Activated T-helper 17 cell treated with anti-CD3 and anti-CD28 coated beads, Interleukin-2, amount 50 U/mL, for 72 hours (primary cell): ENCODE results near the gene RALGAPA2. TPM values are rescaled to one million over a fixed set of nuclear protein-coding genes. Genes with fewer than 3 reads are reported as not detected.

Experiments used
- ATAC-seq: fragments of 150-1000 bp; cut with Tn5 transposase; replicated peaks from 2 replicates; pipeline ENCODE4 v1.10.0; 2021; ENCODE audit warnings: mild to moderate bottlenecking, moderate library complexity
- H3K27ac Mint-ChIP-seq: one replicate; pipeline ENCODE4 v1.8.0; 2022; ENCODE audit warnings: mixed read lengths
- H3K27me3 Mint-ChIP-seq: one replicate; pipeline ENCODE4 v1.8.0; 2022; ENCODE audit warnings: mixed read lengths
- H3K36me3 Mint-ChIP-seq: one replicate; pipeline ENCODE4 v1.8.0; 2022; ENCODE audit warnings: low read depth, mild to moderate bottlenecking, mixed read lengths
- H3K4me1 Mint-ChIP-seq: one replicate; pipeline ENCODE4 v1.8.0; 2022; ENCODE audit warnings: mixed read lengths
- H3K4me3 Mint-ChIP-seq: one replicate; pipeline ENCODE4 v1.8.0; 2022; ENCODE audit warnings: mild to moderate bottlenecking, mixed read lengths
- H3K9me3 Mint-ChIP-seq: one replicate; pipeline ENCODE4 v1.8.0; 2022; ENCODE audit warnings: mixed read lengths
- total RNA-seq, 2 donors: library from RNA; stranded (reverse); gene quantifications; one replicate each; pipeline ENCODE4 v1.2.3, GENCODE V29; 2022

Gene RALGAPA2
- total RNA-seq, 2 donors from 2014 or later: 19.2 to 23.2 TPM

DNA sequence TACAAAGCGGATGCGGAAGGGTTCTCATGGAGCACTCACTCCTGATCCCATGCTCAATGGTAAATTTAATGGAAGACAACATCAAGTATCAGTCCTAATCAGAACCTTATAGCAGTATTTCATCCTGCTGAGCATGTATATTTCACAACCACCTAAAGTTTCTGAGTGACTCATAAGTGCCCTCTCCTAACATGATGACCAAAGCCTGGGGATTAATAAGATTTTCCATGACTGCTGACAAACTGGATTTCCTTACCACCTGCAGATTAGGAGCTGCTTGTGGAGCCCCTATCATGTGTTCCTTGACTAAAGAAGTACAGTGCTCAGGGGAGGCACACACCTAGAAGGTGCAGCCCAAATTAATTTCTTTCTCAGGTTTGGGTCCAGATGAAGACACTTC is 231.8 kb downstream of the RALGAPA2 start:
- Mint-ChIP-seq H3K4me3 (peak overlapping the region; percentile 47), H3K9me3 (no peaks in the 10 kb centered on the region), H3K4me1 (peaks cover 19% of the 10 kb centered on the region), H3K36me3 (peaks cover 18% of the 10 kb centered on the region), H3K27ac (peak overlapping the region; percentile 84), H3K27me3 (no peaks in the 10 kb centered on the region)
- ATAC-seq: peak; percentile 84

DNA sequence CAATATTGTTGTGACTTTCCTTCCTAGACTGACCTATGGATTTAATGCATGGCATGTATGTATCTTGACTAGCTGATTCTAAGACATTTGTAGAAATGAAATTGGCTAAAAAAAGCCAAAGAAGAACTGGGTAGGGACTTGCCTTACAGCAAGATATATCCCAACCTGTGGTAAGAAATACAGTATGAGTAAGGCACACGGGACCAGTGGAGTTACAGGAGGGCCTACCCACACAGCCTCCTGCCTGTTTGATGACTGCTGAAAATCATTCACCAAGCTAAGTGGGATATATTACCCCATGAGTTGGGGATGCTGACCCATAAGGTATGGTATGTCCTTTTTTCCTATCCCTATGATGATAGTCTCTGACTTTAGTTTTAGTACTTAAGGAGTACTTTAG is 232.3 kb downstream of the RALGAPA2 start:
- ATAC-seq: peak; percentile 84
- H3K4me3 Mint-ChIP-seq: peak overlapping the region; percentile 47

DNA sequence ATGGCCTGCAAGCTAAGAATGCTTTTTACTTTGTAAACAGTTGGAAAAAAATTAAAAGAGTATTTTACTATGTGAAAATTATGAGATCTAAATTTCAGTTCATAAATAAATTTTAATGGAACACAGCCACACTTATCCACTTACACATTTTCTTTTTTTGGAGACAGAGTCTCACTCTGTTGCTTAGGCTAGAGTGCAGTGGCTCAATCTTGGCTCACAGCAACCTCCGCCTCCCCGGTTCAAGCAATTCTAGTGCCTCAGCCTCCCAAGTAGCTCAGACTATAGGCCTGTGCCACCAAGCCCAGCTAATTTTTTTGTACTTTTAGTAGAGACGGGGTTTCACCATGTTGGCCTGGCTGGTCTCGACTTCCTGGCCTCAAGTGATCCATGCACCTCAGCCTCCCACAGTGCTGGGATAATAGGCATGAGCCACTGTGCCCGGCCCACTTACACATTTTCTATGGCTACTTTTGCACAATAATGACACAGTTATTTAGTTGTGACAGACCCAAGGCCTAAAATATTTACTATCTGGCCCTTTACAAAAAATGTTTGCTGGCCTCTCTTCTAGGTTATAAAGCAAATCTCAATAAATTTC is 234.9 kb downstream of the RALGAPA2 start:
- Mint-ChIP-seq H3K27ac (no peak overlapping the region), H3K4me1 (peaks cover 12% of the 10 kb centered on the region), H3K9me3 (no peaks in the 10 kb centered on the region), H3K27me3 (no peaks in the 10 kb centered on the region), H3K4me3 (no peak overlapping the region), H3K36me3 (peaks cover 30% of the 10 kb centered on the region)
- ATAC-seq: no peak

More for the DNA sequence above, 232.3 kb downstream of the RALGAPA2 start:
- Mint-ChIP-seq H3K27ac (peak overlapping the region; percentile 84), H3K4me1 (peaks cover 19% of the 10 kb centered on the region), H3K36me3 (peaks cover 24% of the 10 kb centered on the region), H3K9me3 (no peaks in the 10 kb centered on the region), H3K27me3 (no peaks in the 10 kb centered on the region)

DNA sequence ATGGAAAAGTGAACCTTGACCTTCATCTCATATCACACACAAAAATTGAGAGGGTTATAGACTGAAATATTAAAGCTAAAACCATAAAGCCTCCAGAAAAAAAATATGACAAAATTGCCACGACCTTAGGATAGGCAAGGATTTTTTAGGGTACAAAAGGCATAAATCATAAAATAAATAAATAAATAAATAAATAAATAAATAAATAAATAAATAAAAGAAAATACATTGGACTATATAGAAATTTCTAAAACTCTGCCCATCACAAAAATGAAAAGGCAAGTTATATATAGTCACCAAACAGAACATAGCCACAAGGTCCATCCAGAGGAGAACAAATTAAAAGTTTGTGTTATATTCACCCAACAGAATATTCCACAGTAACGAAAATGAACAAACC is 235.9 kb downstream of the RALGAPA2 start:
- peaks cover 40% of the 10 kb centered on the region for H3K36me3 Mint-ChIP-seq
- no peaks in the 10 kb centered on the region for H3K9me3 Mint-ChIP-seq
- no peak for ATAC-seq
- H3K27ac Mint-ChIP-seq: no peak overlapping the region
- no peak overlapping the region for H3K4me3 Mint-ChIP-seq
- peaks cover 12% of the 10 kb centered on the region for H3K4me1 Mint-ChIP-seq
- H3K27me3 Mint-ChIP-seq: no peaks in the 10 kb centered on the region

DNA sequence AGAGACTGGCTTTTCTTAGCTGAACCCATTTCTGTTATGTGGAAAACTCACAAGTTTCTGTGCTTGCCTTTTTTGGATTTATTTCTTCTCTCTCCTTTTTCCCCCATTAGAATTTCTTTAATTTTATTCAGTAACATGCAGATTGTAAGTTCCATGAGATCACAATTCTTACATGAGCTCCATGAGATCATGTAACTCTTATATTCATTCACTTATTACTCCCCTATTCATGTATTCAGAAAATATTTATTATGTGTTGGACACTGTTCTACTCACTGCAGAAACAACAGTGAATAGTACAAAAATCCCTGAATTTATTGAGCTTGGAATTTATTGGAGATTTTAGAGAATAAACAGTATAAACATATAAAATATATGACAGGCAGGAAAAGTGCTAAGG is 238.8 kb downstream of the RALGAPA2 start:
- H3K27ac Mint-ChIP-seq: no peak overlapping the region
- no peak for ATAC-seq
- H3K36me3 Mint-ChIP-seq: peaks cover 41% of the 10 kb centered on the region
- H3K9me3 Mint-ChIP-seq: no peaks in the 10 kb centered on the region
- H3K27me3 Mint-ChIP-seq: no peaks in the 10 kb centered on the region
- no peak overlapping the region for H3K4me3 Mint-ChIP-seq
- H3K4me1 Mint-ChIP-seq: peaks cover under 1% of the 10 kb centered on the region

DNA sequence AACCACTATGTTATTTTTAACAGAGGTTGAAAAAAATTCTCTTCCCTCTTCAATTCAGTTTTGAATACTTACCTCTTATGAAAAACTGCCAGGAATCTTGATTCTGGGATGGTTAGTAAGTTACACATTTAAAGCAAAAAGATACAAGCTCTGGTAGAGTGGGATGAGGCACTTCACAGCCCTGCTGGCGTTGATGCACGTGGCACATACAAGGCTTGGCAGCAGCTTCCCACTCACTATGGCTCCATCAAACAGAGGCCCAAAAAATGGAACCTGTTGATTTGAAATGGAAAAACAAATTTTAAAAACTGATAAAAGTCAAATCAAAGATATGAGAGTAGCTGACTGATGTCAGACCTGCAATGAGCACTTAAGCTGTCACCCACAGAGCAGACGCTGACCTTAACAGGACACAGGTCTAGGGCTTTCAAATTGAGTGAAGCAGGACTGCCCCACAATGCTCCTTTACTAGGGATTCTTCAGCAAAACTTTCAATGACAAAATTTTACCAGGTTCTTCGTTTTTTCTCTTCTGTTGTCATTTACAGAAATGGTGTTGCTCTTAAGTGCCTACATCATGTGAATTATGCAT is 239.7 kb downstream of the RALGAPA2 start:
- Mint-ChIP-seq H3K27ac (no peak overlapping the region), H3K4me1 (peaks cover 10% of the 10 kb centered on the region), H3K36me3 (peaks cover 50% of the 10 kb centered on the region), H3K9me3 (no peaks in the 10 kb centered on the region), H3K27me3 (no peaks in the 10 kb centered on the region), H3K4me3 (no peak overlapping the region)
- no peak for ATAC-seq

DNA sequence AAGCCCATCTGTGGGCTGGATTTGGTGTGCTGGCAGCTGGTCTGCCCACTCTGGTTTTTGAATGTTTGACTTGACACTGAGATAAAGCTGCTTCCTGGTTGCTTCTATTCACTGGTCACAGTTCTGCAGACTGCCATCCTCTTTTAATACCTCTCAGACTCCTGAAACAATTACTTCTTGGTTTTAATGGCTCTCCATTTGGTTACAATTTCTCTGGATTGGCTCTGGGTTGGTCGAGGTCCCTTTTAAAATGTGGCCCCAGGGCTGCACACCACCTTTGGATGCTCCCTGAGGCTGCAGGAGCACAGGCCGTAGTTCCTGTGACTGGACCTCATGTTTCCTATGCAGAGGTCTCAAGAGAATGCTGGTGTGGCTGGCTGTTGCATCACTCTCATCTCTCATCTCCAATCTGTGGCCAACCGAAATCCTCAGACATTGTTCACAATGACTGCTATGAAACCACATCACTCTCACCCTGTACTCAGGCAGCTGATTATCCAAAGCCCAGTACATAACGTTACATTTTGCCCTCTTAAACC is 246.0 kb downstream of the RALGAPA2 start:
- H3K27ac Mint-ChIP-seq: no peak overlapping the region
- H3K9me3 Mint-ChIP-seq: no peaks in the 10 kb centered on the region
- no peaks in the 10 kb centered on the region for H3K27me3 Mint-ChIP-seq
- peak; percentile 97 for ATAC-seq
- H3K4me3 Mint-ChIP-seq: peak overlapping the region; percentile 15
- peaks cover 34% of the 10 kb centered on the region for H3K36me3 Mint-ChIP-seq
- peaks cover 20% of the 10 kb centered on the region for H3K4me1 Mint-ChIP-seq

DNA sequence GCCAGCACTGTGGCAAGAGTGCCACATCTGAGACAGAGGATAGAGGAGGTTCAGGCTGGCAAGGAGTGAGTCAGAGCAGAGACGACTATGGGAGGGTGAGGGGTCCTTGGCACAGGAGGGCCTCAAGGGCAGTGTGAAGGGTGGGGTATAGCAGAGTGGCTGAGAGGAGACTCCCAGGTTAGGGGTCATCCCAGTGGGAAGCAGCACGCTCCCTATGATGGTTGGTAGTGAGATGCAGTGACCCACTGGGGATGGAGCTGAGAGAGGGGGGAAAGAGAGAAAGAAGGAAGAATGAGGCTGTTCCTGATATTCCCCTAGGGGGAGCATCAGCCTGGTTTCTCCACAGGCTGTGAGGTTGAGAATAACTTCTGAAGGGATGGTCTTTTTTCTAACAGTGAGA is 247.2 kb downstream of the RALGAPA2 start:
- Mint-ChIP-seq H3K27ac (no peak overlapping the region), H3K36me3 (peaks cover 31% of the 10 kb centered on the region), H3K27me3 (no peaks in the 10 kb centered on the region), H3K4me1 (peaks cover 20% of the 10 kb centered on the region), H3K4me3 (no peak overlapping the region), H3K9me3 (no peaks in the 10 kb centered on the region)
- ATAC-seq: no peak

DNA sequence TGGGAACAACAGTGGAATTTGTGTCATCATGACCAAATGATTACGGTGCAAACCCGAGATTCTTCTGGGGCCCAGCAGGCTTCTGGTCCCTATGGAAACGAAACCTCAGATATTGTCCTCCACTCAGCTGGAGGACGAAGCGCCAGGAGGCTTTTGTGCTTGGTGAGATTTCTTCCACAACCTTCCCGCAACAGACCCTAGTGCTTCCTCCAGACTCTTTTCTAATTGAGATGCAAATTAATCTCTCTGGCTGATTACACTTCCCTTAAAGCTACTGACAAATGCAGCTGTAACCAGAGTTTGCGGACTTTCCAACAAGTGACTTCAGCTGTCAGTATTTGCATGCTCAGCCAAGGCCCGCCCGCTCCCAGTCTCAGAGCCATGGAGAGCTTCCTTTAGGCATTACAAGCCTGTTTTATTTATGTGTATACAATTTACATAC is 248.5 kb downstream of the RALGAPA2 start:
- Mint-ChIP-seq H3K9me3 (no peaks in the 10 kb centered on the region), H3K27ac (no peak overlapping the region), H3K27me3 (no peaks in the 10 kb centered on the region), H3K36me3 (peaks cover 26% of the 10 kb centered on the region), H3K4me3 (no peak overlapping the region), H3K4me1 (peaks cover 20% of the 10 kb centered on the region)
- no peak for ATAC-seq

DNA sequence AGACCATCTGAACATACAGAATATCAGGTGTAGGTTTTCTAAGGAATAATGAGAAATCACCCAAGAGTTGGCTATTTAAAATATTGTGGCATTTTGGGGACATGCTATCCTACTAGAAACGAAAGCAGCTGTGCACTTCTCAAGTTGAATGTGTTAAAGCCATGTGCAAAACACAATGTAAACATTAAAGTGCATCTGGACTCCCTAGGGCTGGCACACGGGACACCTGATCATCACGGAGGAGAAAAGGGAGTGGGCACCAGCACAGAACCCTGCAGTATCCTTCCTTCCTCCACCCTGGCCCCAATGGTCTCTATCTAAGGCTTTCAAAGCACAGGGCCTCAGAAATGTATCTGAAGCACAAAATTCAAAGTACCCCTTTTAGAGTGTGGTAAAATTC is 250.3 kb downstream of the RALGAPA2 start:
- Mint-ChIP-seq H3K9me3 (no peaks in the 10 kb centered on the region), H3K36me3 (peaks cover 22% of the 10 kb centered on the region), H3K27ac (no peak overlapping the region), H3K4me1 (peaks cover 14% of the 10 kb centered on the region), H3K27me3 (no peaks in the 10 kb centered on the region), H3K4me3 (no peak overlapping the region)
- ATAC-seq: no peak

DNA sequence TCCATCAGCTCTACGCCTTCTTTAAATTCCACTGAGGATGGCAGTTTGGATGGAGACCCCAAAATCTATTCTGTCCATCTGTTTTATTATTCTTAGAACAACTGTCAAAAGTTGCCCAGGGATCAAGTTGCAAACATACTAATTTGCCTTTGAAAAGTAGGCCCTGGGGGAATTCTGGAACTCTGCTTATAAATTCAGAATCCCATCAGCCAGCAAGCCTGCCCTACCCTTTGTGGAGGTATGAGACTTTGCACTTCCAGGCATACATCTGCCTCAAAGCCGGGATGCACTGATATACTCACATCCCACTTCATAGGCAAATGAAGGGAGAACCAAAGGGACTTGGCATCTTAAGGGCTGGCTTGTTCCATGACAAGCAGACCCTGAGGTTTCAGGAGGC is 250.9 kb downstream of the RALGAPA2 start:
- H3K9me3 Mint-ChIP-seq: no peaks in the 10 kb centered on the region
- peaks cover 25% of the 10 kb centered on the region for H3K36me3 Mint-ChIP-seq
- H3K4me1 Mint-ChIP-seq: peaks cover 9% of the 10 kb centered on the region
- no peak overlapping the region for H3K27ac Mint-ChIP-seq
- H3K4me3 Mint-ChIP-seq: no peak overlapping the region
- no peaks in the 10 kb centered on the region for H3K27me3 Mint-ChIP-seq
- ATAC-seq: no peak

DNA sequence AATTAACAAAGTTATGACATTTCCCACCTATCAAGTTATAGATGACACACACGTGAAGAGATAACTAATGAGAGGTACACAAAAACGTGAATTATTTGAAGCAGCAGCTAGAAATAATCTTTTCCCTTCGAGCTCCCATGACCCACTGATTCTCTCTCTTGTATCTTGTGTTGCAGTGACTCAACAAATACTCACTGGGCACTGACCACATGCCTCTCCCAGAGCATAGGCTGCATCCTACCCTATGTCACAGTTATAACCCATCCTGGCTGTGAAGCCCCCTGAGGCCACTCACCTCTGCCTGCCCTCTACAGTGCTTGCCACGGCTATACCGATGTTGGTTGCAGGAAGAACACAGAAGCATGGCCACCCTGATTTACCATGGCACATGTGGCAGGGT is 252.7 kb downstream of the RALGAPA2 start:
- H3K36me3 Mint-ChIP-seq: peaks cover 38% of the 10 kb centered on the region
- H3K9me3 Mint-ChIP-seq: no peaks in the 10 kb centered on the region
- H3K4me3 Mint-ChIP-seq: no peak overlapping the region
- no peak for ATAC-seq
- H3K4me1 Mint-ChIP-seq: peaks cover 15% of the 10 kb centered on the region
- H3K27me3 Mint-ChIP-seq: no peaks in the 10 kb centered on the region
- no peak overlapping the region for H3K27ac Mint-ChIP-seq

DNA sequence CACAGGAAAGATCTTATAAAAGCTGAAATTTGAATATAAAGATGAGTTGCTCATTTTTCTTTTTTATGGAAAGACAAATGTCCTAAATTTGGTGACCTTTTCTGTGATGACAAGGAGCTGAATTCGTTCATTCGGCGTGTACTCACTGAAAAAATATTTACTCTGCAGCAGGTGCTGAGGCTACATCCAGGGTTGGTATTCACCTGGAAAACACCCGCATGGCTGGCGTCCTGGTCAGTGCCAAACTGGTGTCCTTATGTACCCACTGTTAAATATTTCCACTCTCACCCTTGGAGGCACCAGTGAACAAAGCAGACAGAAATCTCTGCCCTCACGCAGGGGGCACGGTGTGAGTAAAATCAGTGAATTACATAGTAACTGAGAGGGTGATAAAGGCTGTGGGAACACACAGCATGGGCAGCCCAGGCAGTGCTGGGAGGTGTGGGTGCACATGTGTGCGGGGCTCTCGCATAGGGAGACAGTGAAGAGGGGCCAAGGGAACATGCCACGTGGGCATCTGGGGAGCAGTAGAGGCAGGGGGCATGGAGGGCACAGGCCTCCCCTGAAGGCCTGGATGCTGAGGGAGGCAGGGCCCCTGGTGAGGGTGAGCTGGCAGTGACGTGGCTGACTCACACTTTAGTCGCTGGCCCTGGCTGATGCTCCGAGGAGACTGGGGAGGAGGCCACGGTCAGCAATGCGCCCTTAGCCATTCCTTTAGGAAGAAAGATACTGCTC is 254.9 kb downstream of the RALGAPA2 start:
- Mint-ChIP-seq H3K36me3 (peaks cover 52% of the 10 kb centered on the region), H3K27me3 (no peaks in the 10 kb centered on the region), H3K4me1 (peaks cover 26% of the 10 kb centered on the region), H3K9me3 (no peaks in the 10 kb centered on the region), H3K27ac (no peak overlapping the region), H3K4me3 (peak overlapping the region; percentile 35)
- peak; percentile 61 for ATAC-seq

DNA sequence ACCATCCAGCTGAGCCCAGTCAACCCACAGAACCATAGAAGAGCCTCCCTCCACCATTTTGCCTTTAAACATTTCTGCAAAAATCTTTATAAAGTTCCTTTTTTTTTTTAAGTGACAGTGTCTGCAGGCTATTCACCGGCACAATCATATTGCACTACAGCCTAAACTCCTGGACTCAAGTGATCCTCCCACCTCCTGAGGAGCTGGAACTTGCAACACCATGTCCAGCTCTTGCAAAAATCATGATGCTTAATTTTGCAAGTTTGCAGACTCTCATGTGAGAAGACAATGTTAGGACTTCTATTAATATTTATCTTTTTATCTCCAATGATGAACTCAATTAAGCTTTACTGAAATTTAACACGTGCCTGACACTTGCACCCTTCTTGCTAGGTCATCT is 255.7 kb downstream of the RALGAPA2 start:
- peaks cover 55% of the 10 kb centered on the region for H3K36me3 Mint-ChIP-seq
- no peak for ATAC-seq
- H3K9me3 Mint-ChIP-seq: no peaks in the 10 kb centered on the region
- no peak overlapping the region for H3K4me3 Mint-ChIP-seq
- no peak overlapping the region for H3K27ac Mint-ChIP-seq
- no peaks in the 10 kb centered on the region for H3K27me3 Mint-ChIP-seq
- peaks cover 31% of the 10 kb centered on the region for H3K4me1 Mint-ChIP-seq

DNA sequence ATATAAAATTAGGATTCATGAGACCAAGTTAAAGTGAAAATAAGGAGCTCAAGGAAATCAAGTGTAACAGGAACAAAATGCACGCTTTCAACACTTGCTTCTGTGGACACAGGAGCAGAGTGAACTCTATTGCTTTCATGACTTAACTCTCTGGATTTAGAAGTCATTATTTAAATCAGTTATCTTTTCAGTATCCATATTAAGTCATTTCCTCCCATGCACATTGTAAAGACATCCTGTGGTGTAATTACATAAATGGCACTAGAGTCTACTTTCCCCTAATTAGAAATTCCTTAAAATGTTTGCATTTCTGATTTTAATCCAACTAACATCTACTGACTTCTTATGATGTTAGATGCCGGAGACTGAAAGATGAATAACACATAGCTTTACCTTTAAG is 256.5 kb downstream of the RALGAPA2 start:
- Mint-ChIP-seq H3K4me3 (peak overlapping the region; percentile 50), H3K27ac (no peak overlapping the region), H3K36me3 (peaks cover 55% of the 10 kb centered on the region), H3K9me3 (no peaks in the 10 kb centered on the region), H3K27me3 (no peaks in the 10 kb centered on the region), H3K4me1 (peaks cover 31% of the 10 kb centered on the region)
- peak; percentile 59 for ATAC-seq
